Iris pigment epithelial cell (primary cell): Measurements from ENCODE around the gene MT1E.
"Not testable (repeated sequence)": the region's sequence is repeated elsewhere in the genome, so short reads cannot be mapped to it uniquely, and the experiment has no call there.

Source experiments
- DNase-seq: peaks from one replicate; pipeline ENCODE4 v3.0.0-alpha.2; 2011; ENCODE audit warnings: low read depth

Gene MT1E

DNA sequence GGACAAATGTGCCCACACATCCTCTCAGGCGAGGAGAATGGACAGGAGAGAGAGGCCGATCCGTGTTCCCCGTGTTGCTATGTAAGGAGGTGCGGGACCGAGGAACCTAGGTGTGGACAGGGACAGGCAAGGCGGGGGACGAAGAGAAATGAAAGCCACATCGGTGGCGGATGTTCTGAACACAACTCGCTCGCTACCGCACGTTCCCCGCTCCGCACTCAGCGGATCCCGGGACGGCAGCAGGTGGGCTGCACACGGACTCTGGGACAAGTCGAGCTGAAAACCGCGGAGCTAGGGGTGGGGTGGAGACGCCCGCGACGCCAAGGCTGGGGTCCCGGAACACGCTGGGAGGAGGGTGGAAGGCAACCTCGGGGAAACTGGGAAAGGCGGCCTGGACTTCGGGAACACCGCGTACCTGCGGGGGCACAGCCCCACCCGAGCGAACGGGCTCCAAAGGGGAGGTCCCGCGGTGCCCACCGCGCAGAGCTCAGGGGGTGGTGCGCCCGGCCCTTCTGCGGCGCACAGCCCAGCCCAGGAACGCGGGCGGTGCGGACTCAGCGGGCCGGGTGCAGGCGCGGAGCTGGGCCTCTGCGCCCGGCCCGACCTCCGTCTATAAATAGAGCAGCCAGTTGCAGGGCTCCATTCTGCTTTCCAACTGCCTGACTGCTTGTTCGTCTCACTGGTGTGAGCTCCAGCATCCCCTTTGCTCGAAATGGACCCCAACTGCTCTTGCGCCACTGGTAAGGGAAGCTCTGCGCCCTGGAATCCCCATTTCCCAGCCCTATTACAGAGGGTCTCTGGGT lies at the start of gene MT1E:
TSS of gene MT1E (plus strand) at position 642 of the 803 bp plus-strand sequence. CDS start at position 713, 71 bp downstream.
- peak; percentile 85 for DNase-seq

DNA sequence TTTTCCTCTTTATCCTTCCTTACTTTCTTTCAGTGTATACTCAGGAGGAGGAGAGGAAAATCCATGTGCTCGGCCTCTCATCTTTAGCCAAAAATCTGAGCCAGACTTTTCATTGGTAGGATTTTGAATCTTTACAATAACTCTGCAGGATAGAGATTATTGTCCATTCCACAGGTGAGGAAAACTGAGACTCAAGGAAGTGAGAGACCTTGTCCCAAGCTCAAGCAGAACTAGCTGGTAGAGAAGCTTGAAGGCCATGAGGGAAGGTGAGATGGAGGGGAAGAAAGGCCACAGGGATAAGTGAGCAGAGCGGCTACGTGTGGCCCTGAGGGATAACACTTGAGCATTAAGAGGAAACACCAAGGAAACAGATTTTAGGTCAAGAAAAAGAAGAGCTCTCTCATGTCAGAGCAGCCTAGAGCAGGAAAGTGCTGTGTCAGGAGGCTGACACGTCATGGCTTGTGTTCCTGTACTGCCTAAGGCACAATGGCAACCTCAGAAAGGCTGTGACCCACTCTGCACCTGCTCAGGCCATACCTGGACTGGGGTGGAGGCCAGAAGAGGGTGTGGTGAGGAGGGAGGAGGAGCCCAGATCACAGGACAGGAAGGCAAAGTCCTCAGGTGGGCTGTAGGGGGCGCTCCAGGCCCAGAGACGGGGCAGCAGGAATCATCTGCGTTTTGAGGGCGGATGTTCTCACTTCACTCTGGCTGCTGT lies 48.8 kb upstream of the MT1E start:
- peak; percentile 66 for DNase-seq

DNA sequence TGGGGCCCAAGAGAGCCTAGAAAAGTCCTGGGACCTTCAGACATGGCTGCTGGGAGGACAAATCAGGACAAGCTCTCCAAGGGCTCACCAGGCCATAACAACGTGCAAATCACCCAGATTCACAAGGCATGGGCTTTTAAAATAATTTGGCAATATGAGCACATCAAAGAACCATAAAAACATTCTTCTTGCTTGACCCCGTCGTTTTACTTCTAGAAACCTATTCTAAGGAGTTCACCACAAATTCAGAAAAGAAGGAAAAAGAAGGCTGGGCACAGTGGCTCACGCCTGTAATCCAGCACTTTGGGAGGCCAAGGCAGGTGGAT lies 48.3 kb upstream of the MT1E start:
- DNase-seq, result no peak

DNA sequence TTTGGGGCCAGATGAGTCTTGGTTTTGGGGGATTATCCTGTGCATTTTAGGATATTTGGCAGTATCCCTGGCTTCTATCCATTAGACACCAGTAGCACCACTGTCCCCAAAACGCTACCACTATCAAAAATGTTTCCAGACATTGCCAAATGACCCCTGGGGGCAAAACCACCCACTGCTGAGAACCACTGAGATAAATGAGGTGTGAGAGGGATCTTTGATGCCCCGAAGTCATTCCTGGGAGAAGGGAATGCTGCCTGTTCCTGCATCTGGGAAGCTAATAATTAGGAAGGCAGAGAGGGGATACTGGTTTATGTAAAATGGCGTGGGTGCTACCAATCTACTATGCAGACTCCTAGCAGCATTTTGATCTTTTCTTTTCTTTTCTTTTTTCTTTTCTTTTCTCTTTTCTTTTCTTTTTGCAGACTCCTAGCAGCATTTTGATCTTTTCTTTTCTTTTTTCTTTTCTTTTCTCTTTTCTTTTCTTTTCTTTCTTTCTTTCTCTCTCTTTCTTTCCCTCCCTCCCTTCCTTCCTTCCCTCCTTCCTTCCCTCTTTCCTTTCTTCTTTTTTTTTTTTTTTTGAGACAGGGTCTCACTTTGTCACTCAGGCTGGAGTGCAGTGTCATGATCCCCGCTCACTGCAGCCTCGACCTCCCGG lies 45.1 kb upstream of the MT1E start:
- no peak for DNase-seq

DNA sequence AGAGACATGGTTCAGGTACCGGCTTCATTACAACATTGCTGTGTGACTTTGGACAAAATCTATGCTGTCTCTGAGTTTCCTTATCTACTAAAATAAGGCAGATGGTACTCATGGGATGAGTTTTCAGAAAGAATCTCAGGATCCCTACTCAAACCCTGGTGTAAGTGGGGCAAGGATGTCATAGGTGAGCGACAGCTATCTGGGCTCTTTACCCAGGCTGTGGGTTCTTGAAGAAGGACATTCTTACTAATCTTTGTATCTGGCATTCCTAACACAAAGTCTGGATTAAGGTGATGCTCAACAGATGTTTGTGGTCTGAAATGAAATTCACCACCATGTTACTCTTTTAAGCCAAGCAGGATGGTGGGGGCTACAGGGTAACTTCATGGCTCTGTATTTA lies 42.7 kb upstream of the MT1E start:
- DNase-seq, result not testable (repeated sequence)

DNA sequence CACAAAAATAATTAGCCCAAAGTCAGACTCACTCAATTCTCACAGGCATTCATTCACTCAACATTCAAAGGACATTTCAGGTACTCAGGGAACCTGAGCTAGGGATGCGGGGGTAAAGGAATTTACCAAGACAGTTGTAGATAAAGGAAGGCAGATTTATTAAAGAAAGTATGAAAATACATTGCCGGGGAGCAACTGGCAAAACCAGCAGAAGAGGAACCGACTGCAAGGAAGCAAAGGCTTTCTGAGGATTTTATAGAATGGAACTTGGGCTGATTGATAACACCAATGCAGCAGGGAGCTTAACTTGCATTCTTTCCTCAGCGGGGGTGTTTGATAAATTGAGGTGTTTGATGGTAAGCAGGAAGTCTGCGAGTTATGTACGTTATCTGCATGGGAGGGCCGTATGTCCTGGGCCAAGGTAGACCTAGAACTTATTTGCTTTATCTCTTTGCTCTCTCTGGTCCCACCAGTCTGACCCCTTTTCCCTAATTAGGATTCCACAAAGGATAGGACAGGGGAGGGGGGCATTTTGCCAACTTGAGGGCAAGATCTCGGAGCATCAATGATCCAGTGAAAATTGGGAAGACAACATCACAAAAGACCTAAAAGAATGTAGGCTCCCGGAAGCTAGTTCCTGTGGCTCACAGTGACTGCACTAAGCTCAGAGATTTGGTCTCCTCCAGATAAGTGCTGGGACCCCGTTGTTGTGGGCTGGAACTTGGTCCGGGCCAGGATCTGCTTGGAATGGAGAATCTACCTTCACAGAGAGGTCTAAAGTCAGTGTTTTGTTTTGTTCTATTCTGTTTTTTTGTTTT lies 42.0 kb upstream of the MT1E start:
- no peak for DNase-seq

DNA sequence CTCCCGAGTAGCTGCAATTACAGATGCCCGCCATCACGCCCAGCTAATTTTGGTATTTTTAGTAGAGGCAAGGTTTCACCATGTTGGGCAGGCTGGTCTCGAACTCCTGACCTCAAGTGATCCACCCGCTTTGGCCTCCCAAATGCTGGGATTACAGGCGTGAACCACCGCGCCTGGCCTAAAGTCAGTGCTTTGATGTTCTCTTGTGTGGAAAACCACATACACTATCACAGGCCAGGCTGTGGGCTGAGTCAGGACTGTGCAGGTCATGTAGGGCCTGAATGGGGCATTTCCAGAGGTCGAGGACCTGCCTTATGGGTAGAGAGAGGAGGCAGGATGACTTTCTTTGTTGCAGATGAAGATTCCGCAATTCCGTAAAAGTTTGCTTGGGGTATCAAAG lies 41.3 kb upstream of the MT1E start:
- DNase-seq, result no peak

DNA sequence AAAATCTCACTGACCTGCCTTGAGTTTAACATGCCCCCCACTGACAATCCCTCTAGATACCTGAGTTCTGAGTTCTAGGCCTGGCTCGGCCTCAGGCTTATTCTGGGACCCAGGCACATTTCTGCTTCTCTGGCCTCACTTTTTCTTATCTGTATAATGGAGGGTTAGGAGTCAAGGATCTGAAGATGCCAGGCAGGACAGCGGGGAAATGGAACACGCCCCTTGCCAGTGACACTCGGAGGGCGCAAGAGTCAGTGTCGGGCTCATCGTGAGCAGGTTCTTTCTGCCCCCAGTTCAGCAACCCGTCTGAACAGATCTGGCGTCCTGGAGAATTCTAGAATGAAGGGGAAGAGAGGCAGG lies 36.8 kb upstream of the MT1E start:
- DNase-seq, result no peak

DNA sequence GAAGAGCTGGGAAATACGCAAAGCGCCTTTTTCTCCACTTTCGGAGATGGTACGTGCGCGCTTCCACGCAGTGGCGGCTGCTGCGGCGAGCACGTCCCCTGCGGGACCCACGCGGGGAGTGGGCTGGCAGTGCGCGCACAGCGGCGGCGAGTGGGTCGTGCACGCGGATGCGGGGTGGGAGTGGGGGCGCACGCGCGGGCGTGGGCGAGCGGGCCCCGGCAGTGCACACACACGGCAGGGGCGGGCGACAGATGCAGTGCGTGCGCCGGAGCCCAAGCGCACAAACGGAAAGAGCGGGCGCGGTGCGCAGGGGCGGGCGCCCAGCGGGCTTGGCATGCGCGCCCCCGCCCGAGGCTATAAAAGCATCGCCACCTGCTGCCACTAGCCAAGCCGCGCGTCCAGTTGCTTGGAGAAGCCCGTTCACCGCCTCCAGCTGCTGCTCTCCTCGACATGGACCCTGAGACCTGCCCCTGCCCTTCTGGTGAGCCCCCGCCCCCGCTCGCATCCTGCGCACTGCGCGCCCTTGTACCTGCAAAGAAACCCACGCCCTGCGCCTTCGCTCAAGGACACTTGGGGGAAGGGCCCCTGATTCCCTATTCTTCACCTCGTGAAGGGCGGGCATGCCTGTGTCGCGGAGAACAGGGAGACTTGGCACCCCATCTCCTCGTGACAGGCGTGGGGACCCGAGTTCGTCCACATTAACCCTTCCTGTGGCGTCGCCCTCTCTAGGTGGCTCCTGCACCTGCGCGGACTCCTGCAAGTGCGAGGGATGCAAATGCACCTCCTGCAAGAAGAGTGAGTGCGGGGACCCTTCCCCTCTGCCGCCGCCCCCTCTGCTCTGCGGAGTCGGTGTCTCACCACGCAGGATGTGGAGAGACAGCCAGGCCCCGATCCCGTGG lies 36.2 kb upstream of the MT1E start, which contains the start of gene MT3:
TSS of gene MT3 (plus strand) at position 388 of the 899 bp plus-strand sequence. CDS start at position 451, 63 bp downstream.
- no peak for DNase-seq

DNA sequence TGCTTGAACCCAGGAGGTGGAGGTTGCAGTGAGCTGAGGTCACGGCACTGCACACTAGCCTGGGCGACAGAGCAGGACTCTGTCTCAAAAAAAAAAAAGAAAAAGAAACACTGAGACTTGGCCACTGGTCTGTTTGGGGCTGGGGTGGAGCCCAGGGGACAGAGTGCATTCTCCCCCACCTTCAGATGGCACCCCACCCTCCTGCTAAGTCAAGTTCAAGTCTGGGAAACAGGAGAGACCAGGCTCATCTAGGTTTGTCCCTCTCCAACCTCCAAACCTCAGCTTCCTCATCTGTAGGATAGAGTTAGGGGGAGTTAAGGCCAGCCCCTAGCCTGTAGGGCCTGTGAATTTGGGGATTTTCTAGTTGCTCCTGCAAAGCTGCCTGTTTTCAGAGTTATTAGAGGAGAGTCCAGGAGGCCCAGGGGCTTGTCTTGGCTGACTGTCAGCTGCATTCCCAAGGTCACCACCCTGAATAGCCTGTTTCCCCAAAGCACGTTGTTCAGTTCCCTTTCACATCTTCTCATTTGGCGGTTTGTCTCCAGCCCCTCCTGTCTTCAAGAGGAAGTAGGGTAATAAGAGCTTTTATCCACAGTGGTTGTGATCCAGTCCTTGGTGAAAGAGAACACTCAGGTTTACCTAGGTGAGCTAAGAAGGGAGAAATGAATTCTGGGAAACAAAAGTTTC lies 34.1 kb upstream of the MT1E start:
- DNase-seq, result no peak

DNA sequence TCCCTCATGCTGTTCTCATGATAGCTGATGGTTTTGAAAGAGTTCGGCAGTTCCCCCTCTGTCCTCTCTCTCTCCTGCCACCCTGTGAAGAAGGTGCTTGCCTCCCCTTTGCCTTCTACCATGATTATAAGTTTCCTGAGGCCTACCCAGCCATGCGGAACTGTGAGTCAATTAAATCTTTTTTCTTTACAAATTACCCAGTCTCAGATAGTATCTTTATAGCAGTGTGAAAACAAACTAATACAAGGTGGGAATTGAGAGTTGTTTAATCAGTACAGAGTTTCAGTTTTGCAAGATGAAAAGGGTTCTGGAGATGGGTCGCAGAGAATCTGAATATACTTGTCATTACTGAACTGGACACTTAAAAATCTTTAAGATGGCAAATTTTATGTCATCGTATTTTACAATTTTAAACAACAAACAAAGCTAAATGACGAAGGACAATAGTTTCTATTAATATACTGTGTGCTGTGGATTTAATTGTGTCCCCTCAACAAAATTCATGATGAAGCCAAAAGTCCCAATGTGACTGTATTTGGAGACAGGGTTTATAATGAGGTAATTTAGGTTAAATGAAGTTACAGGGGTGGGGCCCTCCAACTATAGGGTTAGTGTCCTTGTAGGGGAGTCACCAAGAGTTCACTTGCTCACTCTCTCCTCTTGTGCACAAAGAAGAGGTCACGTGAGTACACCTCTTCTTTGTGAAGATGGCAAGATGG lies 31.8 kb upstream of the MT1E start:
- DNase-seq, result no peak

DNA sequence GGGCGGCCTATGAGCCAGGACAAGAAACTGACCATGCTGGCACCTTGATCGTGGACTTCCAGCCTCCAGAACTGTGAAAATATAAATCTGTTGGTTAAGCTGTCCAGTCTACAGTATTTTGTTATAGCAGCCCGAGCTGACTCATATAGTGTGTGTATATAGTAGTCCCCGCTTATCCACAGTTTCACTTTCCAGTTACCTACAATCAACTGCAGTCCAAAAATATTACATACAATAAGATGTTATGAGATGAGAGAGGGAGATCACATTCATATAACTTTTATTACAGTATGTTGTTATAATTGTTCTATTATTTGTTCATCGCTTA lies 31.3 kb upstream of the MT1E start:
- DNase-seq, result no peak

DNA sequence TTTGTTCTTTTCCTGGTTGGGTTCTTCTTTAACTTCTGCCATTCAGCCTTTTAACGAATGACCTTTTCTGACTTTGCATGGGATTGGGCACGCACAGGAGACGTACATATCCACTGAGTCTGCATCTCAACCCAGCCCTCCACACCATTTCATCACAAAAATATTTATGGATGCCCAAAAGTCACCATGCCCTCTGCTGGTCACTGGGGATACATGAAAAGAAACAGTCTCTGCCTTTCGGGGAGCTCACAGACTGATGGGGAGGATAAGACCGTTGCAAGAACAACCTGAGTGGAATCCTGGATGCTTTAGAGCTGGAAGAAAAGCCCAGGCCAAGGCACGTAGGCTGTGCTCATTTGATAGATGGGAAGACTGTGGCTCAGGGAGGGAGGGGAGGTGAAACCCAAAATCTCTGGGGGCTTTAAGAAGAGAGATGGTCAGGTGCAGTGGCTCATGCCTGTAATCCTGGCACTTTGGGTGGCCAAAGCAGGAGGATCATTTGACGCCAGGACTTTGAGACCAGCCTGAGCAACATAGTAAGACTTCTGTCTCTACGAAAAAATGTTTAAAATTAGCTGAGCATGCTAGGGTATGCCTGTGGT lies 25.1 kb upstream of the MT1E start:
- peak; percentile 65 for DNase-seq

DNA sequence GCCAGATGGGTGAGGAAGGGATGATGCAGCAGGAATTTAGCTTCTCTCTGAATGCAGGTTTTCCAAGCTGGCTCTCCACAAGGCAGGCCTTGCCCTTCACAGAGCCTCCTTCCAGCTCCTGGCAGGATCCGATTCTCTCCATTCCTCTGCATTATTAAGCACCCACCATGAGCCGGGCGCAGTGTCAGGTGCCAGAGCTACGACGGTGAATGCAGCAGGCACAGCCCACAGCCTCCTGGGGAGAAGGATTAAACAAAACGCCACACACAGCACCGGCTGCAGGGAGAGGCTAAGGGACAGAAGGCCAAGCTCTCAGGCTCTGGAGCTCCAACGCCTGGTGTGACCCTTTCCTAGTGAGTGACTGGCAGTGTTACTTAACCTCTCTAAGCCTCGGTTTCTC lies 24.3 kb upstream of the MT1E start:
- no peak for DNase-seq

DNA sequence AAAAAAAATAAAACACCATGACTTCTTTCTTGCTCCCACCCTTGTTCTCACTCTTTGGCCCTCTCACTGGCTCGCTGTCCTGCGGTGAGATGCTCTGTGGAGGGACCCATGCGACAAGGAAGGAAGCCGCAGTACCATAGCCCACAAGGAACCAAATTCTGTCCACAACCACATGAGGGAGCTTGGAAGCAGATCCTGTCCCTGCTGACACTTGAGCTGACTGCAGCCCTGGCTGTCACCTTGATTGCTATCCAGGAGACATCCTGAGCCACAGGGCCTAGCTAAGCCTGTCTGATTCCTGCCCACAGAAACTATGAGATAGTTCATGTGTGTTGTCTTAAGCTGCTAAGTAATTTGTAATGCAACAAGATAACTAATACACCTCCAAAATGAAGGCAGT lies 22.0 kb upstream of the MT1E start:
- peak; percentile 32 for DNase-seq

DNA sequence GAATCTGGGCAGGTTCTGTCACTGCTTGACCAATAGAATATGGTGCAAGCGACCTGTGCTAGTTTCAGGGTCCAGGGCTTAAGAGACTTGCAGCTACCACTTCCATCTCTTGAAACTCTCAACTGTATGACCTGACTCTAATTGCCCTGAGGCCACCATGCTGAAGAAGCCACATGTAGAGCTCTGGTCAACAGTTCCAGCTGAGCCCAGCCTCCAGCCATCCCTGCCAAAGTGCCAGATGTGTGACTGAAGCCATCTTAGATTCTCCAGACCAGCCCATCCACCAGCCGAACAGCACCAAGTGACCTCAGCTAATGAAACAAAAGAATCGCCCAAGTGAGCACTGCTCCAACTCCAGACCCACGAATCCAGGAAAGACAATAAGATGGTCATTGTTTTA lies 20.6 kb upstream of the MT1E start:
- DNase-seq, result no peak

DNA sequence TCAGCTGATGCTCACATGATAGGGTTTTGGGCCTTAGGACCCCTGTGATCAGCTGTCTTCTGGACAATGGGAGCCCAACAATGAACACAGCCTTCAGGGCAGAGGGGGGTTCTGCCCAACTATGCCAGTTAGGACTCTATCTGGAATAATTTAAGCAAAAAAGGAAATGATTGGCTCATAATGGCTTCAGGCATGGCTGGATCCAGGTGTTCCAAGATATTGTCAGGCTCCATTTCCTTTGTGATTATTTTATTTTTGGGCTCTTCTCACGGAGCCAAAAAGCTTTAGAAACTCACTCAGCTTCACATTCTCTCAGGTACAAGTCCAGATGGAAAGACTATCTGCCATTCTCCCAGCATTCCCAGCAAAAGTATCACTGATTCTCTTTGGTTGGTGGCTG lies 20.1 kb upstream of the MT1E start:
- no peak for DNase-seq

DNA sequence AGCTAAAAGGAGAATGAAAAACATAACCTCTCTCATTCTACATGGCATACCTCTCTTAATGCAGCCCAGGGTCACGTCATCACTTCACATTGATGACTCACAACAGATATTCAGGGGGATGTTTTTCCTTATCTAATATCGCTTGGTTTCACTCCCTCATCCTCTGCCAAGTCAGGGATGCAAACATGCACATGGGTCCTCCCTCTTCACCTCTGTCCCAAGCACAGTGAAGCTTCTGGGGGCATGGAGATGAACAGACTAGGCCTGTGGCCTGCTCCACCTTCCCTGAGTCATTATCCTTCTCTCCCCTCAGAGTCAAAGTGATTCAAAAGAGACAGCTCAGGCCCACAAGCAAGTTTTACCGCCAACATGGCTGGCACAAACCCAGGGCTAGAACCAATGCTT lies 19.5 kb upstream of the MT1E start:
- peak; percentile 83 for DNase-seq

DNA sequence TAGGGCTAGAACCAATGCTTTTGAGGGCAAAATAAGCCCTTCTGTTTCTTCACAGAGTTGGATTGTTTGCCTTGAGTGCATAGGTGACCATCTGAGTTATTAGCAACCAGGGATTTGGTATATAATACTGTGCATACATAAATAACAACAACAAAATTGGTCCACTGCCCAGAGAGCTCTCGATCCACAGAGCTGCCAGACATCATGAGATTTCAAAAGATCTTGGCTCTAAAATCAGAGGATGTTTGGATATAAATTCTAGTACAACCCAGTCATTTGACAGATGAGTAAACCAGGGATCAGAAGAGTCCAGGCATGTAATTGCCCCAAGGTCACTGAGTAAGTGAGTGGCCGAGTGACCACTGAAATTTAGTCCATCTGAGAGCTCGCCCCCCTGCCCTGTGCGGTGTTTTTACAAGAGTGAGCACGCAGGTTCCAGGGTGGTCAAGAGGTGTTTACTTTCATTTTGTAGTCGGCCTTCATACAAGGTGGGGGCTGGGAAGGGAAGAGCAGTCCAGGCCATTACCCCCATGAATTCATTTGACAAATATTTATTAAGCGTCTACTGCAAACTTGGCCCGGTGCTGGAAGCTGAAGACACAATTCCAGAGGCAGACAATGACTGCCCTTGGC lies 19.0 kb upstream of the MT1E start:
- peak; percentile 94 for DNase-seq
